ENCODE measurements around the gene ANKRD13D.
"Not testable (repeated sequence)": the region's sequence is repeated elsewhere in the genome, so short reads cannot be mapped to it uniquely, and the experiment has no call there.

ANKRD13D gene

DNA sequence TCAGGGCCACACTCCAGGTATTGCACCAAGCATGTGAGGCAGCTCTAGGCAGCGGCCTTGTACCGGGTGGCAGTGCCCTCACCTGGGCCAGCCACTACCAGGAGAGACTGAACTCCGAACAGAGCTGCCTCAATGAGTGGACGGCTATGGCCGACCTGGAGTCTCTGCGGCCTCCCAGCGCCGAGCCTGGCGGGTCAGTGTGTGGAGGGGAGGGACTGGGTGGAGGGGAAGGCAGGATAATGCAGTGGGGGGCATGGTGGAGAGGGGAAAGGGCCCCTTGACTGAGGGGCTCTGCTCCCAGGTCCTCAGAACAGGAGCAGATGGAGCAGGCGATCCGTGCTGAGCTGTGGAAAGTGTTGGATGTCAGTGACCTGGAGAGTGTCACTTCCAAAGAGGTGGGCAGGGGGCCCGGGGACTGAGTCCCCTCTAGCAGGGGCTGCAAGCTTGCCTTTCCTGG lies 18.5 kb downstream of the ANKRD13D start:
- no peak for DNase-seq

DNA sequence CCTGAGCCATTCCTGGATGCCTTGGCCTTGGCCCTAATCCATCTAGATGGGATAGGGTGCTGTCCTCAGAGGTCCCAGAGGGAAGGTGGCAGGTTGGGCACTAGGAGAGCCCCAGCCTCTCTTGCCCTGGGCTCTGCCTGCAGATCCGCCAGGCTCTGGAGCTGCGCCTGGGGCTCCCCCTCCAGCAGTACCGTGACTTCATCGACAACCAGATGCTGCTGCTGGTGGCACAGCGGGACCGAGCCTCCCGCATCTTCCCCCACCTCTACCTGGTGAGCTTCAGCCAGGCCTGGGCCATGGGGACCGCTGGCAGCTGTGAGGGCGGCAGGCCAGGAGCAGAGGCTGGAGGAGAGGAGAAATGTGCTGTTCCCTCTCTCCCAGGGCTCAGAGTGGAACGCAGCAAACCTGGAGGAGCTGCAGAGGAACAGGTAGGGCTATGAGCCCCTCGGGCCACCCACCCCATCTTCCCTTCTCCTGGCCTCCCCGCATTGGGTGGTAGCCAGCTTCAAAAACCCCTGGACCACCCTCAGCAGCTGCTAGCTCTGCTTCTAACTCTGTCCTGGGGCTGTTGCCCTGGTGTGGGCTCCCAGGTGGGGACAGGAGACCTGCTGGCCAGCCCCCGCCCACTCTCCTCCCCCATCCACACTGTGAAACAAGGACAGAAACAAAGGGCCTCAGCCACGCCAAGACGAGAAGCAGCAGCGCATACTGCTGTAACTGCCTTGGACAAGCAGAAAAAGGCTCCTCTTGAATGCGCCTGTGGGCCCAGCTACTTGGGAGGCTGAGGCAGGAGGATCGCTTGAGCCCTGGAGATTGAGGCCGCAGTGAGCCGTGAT lies 19.1 kb downstream of the ANKRD13D start:
- no peak for DNase-seq

DNA sequence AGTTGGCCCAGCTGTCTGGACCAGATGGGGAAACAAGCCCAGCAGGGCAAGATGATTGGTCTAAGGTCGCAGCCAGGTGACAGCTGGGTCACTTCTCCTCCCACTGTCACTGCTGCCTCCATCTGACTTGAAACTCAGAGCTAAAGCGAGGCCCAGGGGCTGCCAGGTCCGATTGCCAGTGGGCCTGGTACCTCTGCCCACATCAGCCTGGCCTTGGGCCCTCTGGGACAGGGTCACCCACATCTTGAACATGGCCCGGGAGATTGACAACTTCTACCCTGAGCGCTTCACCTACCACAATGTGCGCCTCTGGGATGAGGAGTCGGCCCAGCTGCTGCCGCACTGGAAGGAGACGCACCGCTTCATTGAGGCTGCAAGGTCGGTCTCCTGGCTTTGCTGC lies 20.1 kb downstream of the ANKRD13D start:
- DNase-seq = no peak

DNA sequence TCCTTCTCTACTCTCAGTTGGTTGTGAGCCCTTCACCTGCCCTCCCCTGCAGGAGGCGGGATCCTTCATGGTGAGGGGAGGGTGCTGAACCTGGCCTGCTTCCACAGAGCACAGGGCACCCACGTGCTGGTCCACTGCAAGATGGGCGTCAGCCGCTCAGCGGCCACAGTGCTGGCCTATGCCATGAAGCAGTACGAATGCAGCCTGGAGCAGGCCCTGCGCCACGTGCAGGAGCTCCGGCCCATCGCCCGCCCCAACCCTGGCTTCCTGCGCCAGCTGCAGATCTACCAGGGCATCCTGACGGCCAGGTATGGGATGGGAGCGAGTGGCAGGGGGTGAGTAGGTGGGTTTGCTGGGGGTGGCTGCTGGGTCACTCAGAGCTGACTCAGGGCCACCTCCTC lies 20.6 kb downstream of the ANKRD13D start:
- no peak for DNase-seq

DNA sequence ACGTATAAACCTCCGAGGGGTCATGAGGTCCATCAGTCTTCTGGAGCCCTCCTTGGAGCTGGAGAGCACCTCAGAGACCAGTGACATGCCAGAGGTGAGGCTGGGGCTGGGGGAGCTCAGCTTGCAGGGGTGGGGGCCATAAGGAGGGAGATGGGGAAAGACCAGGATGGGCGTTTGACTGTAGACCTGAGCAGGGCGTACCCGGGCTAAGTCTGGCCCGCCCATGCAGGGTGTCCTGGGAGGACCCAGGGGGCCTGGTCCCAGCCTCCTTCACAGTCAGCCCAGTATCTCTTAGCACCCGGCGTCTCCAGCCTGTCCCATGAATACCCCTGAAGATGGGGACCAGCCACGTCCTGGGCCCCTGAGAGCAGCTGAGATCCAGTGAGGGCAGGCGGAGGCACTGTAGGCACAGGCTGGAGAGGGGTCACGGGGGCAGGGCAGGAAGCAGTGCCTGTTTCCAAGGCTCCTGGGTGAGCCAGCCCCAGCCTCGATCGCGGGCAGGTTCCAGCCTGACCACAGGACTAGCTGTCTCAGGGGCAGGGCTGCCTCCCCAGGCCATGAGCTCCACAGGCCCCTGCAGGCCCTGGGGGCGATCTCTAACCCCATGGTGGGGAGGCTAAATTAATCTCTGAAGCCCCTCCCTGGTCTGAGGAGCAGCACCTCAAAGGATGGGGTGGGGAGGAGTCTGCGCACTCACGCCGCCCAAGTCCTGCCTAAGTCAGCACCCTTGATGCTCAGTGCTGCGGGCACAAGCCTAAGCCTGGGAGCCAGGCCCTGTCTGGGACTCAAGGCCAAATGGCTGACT lies 21.3 kb downstream of the ANKRD13D start:
- DNase-seq = no peak

DNA sequence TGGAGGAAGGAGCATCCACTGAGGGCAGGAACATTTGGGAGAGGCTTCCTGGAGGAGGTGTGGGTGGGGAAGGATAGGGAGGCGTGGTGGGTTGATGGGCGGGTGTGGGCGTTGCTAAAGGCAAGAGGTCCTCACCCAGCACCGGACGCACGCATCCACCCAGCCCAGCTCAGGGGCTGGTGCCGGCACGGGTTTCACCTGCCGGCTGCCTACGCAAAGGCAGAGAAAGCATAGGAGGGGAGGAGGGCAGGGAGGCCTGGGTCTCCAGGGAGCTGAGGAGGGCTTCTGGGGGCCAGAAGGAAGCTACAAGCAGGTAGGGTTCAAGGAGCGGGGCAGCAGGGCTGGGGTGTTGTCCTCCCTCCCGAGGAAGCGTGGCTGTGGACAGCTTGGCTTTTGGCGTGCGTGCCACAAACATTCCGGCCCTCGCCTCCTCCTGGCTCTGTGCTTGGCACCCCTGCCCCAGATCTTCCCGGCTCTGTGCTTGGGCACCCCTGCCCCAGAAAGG lies 22.0 kb downstream of the ANKRD13D start:
- no peak for DNase-seq

DNA sequence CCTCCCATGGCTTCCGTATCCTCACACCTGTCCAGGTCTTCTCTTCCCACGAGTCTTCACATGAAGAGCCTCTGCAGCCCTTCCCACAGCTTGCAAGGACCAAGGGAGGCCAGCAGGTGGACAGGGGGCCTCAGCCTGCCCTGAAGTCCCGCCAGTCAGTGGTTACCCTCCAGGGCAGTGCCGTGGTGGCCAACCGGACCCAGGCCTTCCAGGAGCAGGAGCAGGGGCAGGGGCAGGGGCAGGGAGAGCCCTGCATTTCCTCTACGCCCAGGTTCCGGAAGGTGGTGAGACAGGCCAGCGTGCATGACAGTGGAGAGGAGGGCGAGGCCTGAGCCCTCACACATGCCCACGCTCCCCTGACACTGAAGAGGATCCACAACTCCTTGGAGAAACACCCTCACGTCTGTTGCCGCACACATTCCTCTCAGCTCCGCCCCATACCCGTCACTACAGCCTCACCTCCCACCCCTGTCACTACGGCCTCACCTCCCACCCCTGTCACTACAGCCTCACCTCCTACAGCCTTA lies 22.5 kb downstream of the ANKRD13D start:
- DNase-seq = no peak

DNA sequence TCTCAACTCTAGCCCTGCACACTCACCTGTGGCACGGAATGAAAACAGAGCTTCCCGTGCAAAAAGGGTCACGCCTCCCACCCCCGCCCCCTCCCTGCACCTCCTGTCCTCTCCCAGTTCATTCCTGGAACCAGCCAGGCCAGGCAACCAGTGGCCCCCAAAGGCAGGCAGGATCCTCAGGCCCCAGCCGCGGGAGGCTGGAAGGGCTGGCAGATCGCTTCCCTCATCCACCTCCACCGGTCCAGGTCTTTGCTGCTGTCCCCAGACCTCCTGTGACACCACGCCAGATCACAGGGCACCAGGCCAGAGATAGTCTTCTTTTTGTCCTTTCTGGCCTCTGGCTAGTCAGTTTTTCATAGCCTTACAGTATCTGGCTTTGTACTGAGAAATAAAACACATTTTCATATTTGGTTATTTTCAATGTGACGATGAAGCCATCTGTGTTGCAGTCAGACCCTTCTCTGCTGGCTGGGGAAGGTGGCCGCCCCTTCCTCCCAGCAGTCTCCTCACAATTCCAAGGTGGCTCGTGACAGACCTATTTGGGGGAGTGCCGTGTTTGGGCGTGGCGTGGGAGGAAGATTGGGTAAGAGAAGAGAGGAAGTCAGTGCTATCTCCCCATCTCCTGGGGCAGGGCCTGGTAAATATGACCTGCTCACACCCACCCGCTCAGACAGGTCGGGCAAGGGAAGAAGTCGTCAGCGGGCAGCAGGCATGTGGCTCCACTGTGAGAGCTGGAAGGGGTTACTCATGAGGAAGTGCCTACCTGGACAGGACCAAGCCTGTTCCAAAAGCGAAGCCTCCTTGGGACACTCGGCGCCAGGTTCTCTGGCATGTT lies 23.3 kb downstream of the ANKRD13D start:
- DNase-seq = peak; percentile 59

DNA sequence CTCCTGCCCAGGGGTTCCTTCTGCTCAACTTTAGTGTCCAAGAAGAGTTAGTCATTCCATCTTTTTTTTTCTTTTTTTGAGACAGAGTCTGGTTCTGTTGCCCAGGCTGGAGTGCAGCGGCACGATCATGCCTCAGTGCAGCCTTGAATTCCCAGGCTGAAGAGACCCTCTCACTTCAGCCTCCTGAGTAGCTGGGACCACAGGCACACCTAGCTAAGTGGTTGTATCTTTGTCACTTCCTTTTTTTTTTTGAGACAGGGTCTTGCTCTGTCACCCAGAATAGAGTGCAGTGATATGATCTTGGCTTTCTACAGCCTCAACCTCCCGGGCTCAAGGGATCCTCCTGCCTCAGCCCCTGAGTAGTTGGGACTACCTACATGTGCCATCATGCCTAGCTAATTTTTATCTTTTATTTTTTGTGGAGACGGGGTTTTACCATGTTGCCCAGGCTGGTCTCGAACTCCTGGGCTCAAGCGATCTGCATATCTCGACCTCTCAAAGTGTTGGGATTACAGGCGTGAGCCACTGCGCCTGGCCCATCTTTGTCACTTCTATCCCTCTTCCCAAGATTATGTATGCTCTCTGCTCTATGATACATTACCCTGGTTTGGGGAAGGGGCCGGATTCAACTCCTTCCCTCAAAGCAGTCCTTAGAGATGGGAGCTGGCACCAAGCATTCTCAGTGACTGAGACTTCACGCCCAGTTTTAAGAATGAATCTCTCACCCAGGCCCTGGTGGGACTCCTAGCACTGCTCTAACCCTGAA lies 24.2 kb downstream of the ANKRD13D start:
- DNase-seq = no peak

DNA sequence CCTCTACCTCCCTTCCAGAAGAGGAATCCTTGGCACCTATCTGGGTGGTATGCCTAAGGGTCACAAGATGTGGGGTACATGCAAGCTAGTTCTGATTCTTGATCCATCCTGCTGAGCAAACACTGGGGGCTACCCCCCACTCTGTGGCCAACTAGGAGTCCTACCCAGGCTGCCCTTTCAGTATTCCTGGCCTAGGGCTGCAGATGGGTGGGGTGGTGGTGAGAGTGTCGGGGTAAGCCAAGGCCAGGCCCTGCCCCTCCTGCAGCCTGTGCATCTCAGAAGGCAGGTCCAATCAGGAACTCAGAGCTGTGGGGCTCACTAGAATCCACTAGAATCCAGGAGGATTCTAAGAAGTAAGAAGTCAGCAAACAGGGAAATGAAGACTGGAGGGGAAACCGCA lies 25.1 kb downstream of the ANKRD13D start:
- DNase-seq = no peak

DNA sequence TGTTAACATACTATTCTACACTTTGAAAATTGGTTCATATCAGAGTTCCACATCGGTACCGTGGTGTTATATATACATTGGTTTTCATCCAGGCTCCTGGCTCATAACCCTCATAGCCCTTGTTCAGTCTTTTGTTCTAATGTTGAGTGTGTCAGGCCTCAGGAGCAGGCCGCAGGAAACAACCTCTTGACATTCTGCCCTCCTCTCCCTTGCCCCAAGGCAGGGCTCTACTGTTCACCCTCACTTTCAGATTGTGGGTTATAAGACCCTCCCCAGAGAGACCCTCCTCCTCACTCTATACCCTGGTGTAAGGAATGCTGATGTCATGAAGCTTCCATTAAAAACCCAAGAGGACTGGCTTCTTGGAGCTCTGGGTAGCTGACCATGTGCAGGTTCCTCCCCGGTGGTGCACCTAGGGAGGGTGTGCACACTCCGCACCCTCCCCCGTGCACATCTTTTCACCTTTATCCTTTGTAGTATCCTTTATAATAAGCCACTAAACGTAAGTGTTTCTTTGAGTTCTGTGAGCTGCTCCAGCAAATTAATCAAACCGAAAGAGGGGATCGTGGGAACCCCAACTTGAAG lies 26.3 kb downstream of the ANKRD13D start:
- DNase-seq = no peak

DNA sequence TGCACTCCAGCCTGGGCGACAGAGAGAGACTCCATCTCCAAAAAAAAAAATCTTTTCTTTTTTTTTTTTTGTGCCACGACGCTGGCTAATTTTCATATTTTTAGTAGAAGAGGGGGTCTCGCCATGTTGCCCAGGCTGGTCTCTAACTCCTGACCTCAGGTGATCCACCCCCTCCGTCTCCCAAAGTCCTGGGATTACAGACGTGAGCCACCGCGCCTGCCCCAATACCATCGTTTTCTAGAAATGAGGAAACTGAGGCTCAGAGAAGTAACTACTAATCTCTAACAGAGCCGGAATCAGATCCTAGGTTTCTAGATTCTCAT lies 27.7 kb downstream of the ANKRD13D start:
- DNase-seq = no peak

DNA sequence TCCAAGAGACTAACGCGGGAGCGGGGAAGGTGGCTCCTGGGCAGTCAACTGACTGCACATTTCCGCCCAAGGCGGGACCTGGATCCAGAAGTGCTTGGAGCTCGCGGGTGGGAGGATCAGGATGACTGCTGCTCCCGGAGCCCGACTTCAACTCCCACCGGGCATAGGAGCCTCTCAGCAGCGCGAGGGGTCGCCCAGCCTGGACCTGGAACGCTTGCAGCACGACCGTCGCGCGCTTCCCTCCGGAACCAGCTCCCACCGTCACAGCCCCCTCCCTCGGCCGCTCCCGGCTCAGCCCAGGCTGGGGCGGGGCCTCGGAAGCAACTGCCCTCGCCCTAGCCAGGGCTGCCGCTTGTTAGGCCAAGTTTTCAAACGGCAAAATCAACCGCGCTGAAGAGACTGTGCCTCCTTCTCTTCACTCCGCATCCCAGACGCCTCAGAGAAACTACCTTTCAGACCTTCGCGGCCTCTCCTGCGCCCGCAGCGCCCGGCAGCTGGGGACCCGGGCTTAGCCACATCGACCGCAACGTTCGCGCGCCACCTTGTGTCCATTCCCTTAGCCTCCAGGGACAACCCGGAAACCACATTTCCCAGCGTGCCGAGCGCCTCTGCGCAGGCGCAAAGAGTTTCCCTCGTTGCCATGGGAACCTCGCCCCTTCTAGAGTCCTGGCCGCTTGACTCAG lies 28.2 kb downstream of the ANKRD13D start:
- DNase-seq = peak; percentile 99

DNA sequence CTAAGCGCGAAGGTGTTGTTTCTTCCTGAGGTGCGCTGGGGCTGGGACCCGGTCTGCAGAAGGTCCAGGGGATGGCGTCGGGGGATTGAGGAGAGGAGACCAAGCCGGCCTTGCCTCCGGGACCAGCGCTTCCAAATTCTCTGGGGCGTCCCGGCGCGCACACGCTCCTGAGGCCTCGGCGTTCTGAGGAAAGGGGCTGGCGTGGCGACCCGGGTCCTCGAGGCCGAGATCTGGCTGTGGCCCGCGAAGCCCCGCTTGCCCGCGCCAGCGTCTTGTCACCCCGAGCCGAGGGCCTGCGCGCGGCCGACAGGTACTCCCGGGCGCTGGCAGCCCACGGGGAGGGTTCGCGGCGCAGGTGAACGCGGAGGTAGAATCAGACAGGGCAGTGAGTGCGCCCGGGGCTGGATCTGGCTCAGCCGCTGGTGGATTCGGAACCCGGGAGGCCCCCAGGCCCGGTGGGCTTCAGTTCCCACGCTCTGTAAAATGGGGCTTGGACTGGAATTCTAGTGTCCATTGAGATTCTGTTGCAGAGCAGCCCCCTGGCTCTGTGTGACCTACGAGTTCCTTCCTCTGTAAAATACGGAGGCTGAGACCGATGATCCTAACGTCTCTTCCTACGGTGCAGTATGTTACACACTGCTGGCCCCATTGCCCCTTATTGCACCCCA lies 28.9 kb downstream of the ANKRD13D start:
- DNase-seq = no peak

DNA sequence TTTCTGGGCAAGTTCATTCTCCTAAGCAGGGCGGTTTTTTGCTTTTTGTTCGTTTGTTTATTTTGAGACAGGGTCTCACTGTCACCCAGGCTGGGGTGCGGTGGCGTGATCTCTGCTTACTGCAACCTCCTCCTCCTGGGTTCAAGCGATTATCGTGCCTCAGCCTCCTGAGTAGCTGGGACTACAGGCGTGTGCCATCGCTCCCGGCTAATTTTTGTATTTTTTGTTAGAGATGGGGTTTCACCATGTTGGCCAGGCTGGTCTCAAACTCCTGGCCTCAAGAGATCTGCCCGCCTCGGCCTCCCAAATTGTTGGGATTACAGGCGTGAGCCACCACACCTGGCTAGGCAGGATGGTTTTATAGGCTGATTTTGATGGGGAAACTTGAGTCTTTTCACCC lies 29.8 kb downstream of the ANKRD13D start:
- not testable (repeated sequence) for DNase-seq

DNA sequence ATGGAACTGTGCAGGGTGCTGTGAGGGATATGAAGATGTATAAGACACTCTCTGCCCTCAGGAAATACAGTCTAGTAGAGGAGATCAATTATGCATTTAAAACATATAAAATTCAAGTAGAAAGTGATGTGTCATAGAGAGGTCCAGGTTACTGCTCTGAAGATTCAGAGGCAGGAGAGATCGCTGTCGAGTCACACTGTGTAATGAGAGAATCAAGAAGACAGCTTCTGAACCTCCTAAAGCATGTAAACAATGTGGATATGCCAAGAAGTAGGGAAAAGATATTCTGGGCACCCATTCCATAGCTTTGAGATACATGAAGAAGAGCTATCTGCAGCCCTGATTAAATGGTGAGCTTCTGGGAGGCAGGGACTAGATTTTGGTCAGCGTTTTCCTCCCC lies 30.9 kb downstream of the ANKRD13D start:
- no peak for DNase-seq

DNA sequence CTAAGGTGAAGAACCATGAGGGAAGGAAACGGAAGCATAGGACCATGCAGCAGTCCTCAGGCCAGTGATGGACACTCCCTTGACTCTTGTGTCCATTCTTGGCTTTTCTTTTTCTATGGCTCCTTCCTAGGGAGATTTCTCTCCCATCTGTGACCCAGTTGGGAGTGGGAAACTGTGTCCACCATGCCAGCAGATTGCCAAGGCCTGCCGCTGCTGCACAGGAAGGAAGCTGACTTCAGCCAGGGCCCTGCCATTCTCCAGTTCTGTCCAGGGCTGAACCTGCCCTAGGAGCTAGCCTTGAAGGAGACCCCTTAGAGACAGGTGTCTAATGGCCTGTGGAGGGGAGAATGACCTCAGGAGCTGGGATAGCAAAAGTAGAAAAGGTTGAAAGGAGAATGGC lies 31.6 kb downstream of the ANKRD13D start:
- no peak for DNase-seq

DNA sequence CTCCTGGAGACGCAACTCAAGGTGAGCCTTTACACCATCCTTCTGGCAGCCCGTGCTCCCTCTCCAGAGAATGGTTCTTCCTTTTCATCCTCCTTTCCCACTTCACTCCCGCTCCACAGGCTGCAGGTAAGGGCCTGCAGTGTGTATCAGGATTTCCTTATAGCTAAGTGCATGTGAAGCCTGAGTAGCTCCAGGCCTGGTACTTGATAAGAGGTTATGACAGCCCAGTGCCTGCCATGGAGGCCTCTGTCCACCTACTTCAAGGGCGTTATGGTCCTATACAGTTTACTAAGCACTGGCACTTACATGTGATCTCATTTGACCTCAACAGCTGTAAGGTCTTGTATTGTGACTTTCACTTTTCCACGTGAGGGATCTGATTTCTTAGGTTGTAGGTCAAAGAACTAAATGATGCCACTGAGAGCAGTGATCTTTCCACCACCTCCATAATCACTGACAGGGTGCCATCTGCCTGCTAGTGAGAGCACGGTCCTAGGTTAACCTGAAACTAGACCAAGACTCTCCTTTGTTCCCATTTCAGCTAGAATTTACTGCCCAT lies 32.3 kb downstream of the ANKRD13D start:
- DNase-seq = no peak

DNA sequence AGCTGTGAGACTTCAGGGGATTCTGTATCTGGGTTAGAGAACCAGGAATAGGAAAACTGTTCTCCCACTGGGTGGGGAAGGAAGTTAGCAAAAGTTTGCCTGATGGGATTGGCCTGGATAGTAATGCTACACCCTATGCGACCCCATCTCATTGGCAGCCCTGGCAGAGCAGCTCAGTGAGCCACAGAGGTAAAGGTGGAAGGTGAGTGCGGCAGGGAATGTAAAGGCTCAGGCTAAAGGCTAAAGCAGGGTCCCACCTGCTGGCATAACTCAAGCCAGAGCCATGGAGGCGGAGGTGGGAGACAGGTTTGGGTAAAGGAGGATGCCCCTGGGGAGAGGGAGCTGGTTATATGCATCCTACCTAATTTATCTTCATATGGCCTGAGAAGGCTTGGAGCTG lies 32.9 kb downstream of the ANKRD13D start:
- no peak for DNase-seq

DNA sequence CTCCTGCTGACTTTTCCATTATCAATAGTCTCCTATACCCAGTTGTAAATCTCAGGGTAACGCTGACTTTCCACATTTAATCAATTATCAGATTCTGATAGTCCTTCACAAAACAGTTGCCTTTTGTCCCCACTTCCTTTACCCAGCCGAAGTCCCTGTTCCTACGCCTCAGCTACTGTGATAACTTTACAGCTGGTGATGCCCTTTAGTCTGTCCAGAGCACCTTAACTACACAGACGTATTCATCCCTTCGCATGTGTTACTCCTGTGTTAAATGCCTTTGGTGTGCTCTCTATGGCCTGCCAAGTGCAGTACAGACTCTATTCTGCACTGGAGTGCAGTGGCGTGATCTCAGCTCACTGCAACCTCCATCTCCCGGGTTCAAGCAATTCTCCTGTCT lies 34.4 kb downstream of the ANKRD13D start:
- DNase-seq = no peak

Data from stimulated activated CD4-positive, alpha-beta T cell treated with anti-CD3 and anti-CD28 coated beads, Interleukin-15, amount 100 ng/mL, for 24 hours (primary cell).